Measurements from ENCODE around the gene ELF3. TPM values are rescaled to one million over a fixed set of nuclear protein-coding genes. Genes with fewer than 3 reads are reported as not detected.
A peak's percentile ranks its signal among the peaks of the same experiment; 100 is the strongest.

ELF3 gene
- total RNA-seq, 1 donor from 2014 or later: 0.56 TPM

DNA sequence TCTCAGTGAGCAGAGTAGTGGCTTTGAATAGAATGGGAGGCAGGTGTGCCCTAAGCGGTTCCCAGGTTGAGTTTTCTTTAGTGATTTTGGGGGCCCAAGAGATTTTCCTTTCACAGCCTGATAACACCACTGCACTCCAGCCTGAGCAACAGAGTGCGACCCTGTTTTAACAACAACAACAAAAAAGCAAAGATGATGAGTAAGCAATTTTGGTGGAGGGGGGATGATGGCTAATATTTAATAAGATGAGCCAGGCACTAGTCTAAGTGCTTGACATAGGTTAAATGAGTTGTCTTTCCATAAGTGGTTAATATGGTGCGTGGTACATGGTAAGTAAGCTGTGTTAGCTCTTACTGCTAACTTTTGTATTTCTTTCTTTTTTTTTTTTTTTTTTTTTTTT, 25.9 kb upstream of the ELF3 start:
- no peak for DNase-seq (ENCODE audit: low spot score)
- no peak overlapping the region for H3K4me3 Mint-ChIP-seq (ENCODE audit: unreplicated experiment)
- H3K27me3 Mint-ChIP-seq (ENCODE audit: unreplicated experiment): peaks cover 4% of the 10 kb centered on the region
- peaks cover 9% of the 10 kb centered on the region for H3K36me3 Mint-ChIP-seq (ENCODE audit: low read depth, unreplicated experiment)
- no peaks in the 10 kb centered on the region for H3K9me3 Mint-ChIP-seq (ENCODE audit: unreplicated experiment)
- TF ChIP-seq CTCF (IDR thresholded peaks at IDR 0.05; ENCODE audit: unreplicated experiment): no peak
- H3K27ac Mint-ChIP-seq (ENCODE audit: unreplicated experiment): no peak overlapping the region
- H3K4me1 Mint-ChIP-seq (ENCODE audit: unreplicated experiment): peaks cover 22% of the 10 kb centered on the region

GRCh38 chr1:201985355-201985754, 25.0 kb upstream of the ELF3 start:
- peaks cover 4% of the 10 kb centered on the region for H3K27me3 Mint-ChIP-seq (ENCODE audit: unreplicated experiment)
- no peak overlapping the region for H3K27ac Mint-ChIP-seq (ENCODE audit: unreplicated experiment)
- no peak overlapping the region for H3K4me3 Mint-ChIP-seq (ENCODE audit: unreplicated experiment)

DNA sequence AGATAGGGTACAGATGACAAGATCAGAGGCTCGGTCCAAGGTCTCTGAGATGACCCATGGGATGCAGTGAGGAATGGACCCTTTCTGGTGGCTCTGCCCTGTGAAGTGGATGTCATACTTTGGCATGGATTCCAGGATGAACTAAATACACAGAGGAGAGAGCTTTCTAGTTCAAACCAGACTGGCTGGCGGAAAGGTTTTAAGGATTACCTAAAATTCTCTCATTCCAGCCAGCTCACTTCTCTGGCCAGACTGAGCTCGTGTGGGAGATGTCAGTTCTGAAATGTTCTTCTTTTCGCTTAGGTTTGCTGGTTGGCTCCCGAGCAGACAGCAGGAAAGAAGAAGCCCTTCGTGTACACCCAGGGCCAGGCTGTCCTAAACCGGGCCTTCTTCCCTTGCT, 21.8 kb upstream of the ELF3 start:
- Mint-ChIP-seq H3K27ac (ENCODE audit: unreplicated experiment) (no peak overlapping the region), H3K4me1 (ENCODE audit: unreplicated experiment) (peaks cover 10% of the 10 kb centered on the region), H3K9me3 (ENCODE audit: unreplicated experiment) (no peaks in the 10 kb centered on the region), H3K27me3 (ENCODE audit: unreplicated experiment) (peaks cover under 1% of the 10 kb centered on the region), H3K4me3 (ENCODE audit: unreplicated experiment) (no peak overlapping the region), H3K36me3 (ENCODE audit: low read depth, unreplicated experiment) (peaks cover 27% of the 10 kb centered on the region)
- DNase-seq (ENCODE audit: low spot score): no peak
- no peak for TF ChIP-seq CTCF (IDR thresholded peaks at IDR 0.05; ENCODE audit: unreplicated experiment)

More at GRCh38 chr1:201985355-201985754, 25.0 kb upstream of the ELF3 start:
- no peak for TF ChIP-seq CTCF (IDR thresholded peaks at IDR 0.05; ENCODE audit: unreplicated experiment)
- Mint-ChIP-seq H3K9me3 (ENCODE audit: unreplicated experiment) (no peaks in the 10 kb centered on the region), H3K36me3 (ENCODE audit: low read depth, unreplicated experiment) (peaks cover 13% of the 10 kb centered on the region), H3K4me1 (ENCODE audit: unreplicated experiment) (peaks cover 22% of the 10 kb centered on the region)
- DNase-seq (ENCODE audit: low spot score): no peak

GRCh38 chr1:201989354-201990128, 20.8 kb upstream of the ELF3 start:
- H3K27me3 Mint-ChIP-seq (ENCODE audit: unreplicated experiment): peaks cover 6% of the 10 kb centered on the region
- H3K9me3 Mint-ChIP-seq (ENCODE audit: unreplicated experiment): no peaks in the 10 kb centered on the region
- peaks cover 11% of the 10 kb centered on the region for H3K4me1 Mint-ChIP-seq (ENCODE audit: unreplicated experiment)
- peaks cover 36% of the 10 kb centered on the region for H3K36me3 Mint-ChIP-seq (ENCODE audit: low read depth, unreplicated experiment)
- no peak overlapping the region for H3K27ac Mint-ChIP-seq (ENCODE audit: unreplicated experiment)
- no peak for TF ChIP-seq CTCF (IDR thresholded peaks at IDR 0.05; ENCODE audit: unreplicated experiment)
- no peak for DNase-seq (ENCODE audit: low spot score)
- peak overlapping the region; percentile 11 for H3K4me3 Mint-ChIP-seq (ENCODE audit: unreplicated experiment)

DNA sequence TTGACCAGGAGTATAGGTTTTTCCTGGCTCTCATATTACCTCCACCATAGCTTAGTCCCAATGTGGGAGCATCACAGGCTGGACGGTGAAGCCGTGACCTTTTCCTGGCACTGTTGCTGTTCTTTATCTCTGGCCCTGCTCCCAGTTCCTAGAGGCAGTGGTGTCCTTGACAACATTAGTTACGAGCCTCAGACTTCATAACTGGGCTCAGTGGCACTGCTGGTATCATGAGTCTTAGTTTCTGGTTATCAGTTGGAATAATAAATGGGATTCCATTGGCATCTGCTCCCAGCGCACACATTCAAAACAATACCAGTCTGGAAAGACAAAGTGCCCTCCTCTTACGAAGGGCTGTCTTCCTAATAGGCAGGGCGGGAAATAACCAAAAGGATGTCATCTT, 20.0 kb upstream of the ELF3 start:
- Mint-ChIP-seq H3K4me3 (ENCODE audit: unreplicated experiment) (no peak overlapping the region), H3K27me3 (ENCODE audit: unreplicated experiment) (peaks cover 6% of the 10 kb centered on the region), H3K36me3 (ENCODE audit: low read depth, unreplicated experiment) (peaks cover 36% of the 10 kb centered on the region), H3K27ac (ENCODE audit: unreplicated experiment) (no peak overlapping the region), H3K9me3 (ENCODE audit: unreplicated experiment) (no peaks in the 10 kb centered on the region), H3K4me1 (ENCODE audit: unreplicated experiment) (peaks cover 11% of the 10 kb centered on the region)
- no peak for DNase-seq (ENCODE audit: low spot score)
- no peak for TF ChIP-seq CTCF (IDR thresholded peaks at IDR 0.05; ENCODE audit: unreplicated experiment)

All from endothelial cell (in vitro differentiated cells).